ENCODE measurements around the gene ZNF212. TPM values are rescaled to one million over a fixed set of nuclear protein-coding genes. Genes with fewer than 3 reads are reported as not detected.
A peak's percentile ranks its signal among the peaks of the same experiment; 100 is the strongest.

The ZNF212 gene
- total RNA-seq, 4 donors from 2014 or later: 9.0 to 25.0 (median 14.0) TPM

DNA sequence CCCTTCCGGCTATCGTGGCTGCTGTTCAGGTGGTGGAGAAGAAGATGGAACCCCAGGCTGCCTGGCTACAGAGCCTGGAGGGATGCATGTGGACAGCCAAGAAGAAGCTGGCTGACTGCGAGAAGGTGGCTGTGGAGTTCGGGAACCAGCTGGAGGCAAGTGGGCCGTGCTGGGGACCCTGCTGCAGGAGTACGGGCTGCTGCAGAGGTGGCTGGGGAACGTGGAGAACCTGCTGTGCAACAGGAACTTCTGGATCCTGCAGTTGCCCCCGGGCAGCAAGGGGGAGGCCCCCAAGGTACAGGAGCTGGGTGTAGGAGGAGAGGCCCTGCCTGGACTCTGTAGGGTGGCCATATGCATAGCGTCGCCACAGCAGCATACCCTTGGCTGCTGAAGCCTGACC, 48.2 kb downstream of the ZNF212 start:
- TF ChIP-seq, protein P1, sequence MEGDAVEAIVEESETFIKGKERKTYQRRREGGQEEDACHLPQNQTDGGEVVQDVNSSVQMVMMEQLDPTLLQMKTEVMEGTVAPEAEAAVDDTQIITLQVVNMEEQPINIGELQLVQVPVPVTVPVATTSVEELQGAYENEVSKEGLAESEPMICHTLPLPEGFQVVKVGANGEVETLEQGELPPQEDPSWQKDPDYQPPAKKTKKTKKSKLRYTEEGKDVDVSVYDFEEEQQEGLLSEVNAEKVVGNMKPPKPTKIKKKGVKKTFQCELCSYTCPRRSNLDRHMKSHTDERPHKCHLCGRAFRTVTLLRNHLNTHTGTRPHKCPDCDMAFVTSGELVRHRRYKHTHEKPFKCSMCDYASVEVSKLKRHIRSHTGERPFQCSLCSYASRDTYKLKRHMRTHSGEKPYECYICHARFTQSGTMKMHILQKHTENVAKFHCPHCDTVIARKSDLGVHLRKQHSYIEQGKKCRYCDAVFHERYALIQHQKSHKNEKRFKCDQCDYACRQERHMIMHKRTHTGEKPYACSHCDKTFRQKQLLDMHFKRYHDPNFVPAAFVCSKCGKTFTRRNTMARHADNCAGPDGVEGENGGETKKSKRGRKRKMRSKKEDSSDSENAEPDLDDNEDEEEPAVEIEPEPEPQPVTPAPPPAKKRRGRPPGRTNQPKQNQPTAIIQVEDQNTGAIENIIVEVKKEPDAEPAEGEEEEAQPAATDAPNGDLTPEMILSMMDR (IDR thresholded peaks at IDR 0.05): no peak
- TF ChIP-seq POLR2A (IDR thresholded peaks at IDR 0.05): no peak
- H3K4me3 ChIP-seq (ENCODE audit: low read depth, poor library complexity, severe bottlenecking): no peak overlapping the region
- intact Hi-C loops (cut with DNase I; ENCODE audit: low total_unique reads): no loop called here
- WGBS, 2 donors: 91 to 92% methylated on average over 10 of the region's 10 CpGs
- peak in 1 of 2 donors; percentile 68 for DNase-seq (ENCODE audit: low spot score in 2 of 2)

DNA sequence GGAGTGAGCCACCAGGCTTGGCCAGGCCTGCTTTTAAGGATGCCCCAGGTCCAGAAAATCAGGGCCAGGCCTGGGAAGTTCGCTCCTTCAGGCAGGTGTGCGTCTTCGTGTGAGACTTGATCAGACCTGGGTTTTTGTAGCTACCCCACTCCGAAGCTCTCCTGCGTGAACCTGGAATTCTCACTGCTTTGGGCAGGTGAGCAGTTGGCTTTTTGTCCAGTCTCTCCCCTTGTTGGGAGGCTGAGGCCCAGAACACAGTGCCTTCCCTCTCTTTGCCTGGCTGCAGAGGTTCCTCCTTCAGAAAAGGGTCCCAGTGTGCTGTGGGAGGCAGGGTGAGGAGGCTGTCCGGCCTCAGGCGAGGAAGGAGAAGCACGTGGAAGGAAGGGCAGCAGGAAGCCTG, 49.8 kb downstream of the ZNF212 start:
- 94 to 97% methylated on average over 8 of the region's 8 CpGs for WGBS, 2 donors
- H3K4me3 ChIP-seq (ENCODE audit: low read depth, poor library complexity, severe bottlenecking): no peak overlapping the region
- intact Hi-C loops (cut with DNase I; ENCODE audit: low total_unique reads): no loop called here
- TF ChIP-seq, protein P1 (IDR thresholded peaks at IDR 0.05): no peak
- TF ChIP-seq POLR2A (IDR thresholded peaks at IDR 0.05): no peak
- DNase-seq (ENCODE audit: low spot score in 2 of 2): peak in 1 of 2 donors; percentile 39

DNA sequence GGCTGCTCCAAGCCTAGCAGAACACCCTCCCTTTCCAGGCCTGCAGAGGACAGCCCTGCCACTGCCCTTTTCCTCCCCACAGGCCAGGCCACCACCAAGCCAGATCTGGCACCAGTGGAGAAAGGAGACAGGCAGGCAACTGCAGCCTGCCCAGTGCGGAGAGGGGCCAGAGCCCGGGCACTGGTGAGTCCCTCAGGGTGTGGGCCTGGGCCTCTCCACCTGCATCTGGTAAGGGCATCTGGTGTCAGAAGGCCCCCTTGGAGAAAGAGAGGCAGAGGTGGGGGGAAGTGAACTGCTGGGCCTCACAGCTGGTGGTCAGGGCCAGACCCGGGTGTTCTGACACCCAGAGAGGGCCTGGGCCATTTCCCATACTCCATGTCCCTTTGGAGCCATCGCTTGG, 50.4 kb downstream of the ZNF212 start:
- no peak overlapping the region for H3K4me3 ChIP-seq (ENCODE audit: low read depth, poor library complexity, severe bottlenecking)
- peak in 1 of 2 donors; percentile 81 for DNase-seq (ENCODE audit: low spot score in 2 of 2)
- no peak for TF ChIP-seq POLR2A (IDR thresholded peaks at IDR 0.05)
- TF ChIP-seq, protein P1 (IDR thresholded peaks at IDR 0.05): no peak
- intact Hi-C loops (cut with DNase I; ENCODE audit: low total_unique reads): no loop called here
- 94 to 97% methylated on average over 2 to 4 of the region's 4 CpGs for WGBS, 2 donors

DNA sequence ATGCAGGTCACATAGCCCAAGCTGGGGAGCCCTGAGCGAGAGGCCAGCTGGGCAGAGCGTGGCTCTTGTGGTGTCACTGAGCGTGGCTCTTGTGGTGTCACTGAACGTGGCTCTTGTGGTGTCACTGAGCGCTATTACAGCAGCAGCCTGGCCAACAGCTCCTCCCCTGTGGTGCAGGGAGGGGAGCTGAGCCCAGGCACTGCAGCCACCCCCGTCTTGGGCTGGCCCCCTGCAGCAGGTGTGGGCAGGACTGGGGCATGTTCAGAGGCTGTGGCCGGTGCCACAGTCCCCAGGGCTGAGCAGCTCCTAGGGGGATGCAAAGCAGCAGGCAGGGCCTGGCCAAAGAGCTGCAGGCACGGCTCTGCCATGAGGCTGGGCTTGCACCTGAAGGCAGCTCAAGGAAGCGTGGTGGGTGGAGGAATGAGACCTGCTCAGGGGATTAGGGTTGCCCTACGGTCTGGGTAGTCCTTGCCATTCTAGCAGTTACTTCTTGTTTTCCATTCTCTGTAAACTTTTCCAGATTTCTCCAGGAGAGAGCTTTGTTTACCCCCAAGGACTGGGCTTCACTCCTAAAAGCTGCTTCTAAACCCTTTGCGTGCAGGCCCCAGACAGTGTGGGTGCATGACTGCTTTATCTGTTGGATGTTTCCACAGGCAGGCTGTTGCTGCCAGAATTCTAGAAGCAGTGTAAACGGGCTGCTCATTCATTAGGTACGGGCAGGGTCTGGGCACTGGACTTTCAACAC, 51.8 kb downstream of the ZNF212 start:
- no peak overlapping the region for H3K4me3 ChIP-seq (ENCODE audit: low read depth, poor library complexity, severe bottlenecking)
- TF ChIP-seq, protein P1 (IDR thresholded peaks at IDR 0.05): no peak
- TF ChIP-seq POLR2A (IDR thresholded peaks at IDR 0.05): no peak
- peak in 1 of 2 donors; percentile 71 for DNase-seq (ENCODE audit: low spot score in 2 of 2)
- intact Hi-C loops (cut with DNase I; ENCODE audit: low total_unique reads): no loop called here
- WGBS, 2 donors: 86 to 89% methylated on average over 10 to 11 of the region's 13 CpGs

DNA sequence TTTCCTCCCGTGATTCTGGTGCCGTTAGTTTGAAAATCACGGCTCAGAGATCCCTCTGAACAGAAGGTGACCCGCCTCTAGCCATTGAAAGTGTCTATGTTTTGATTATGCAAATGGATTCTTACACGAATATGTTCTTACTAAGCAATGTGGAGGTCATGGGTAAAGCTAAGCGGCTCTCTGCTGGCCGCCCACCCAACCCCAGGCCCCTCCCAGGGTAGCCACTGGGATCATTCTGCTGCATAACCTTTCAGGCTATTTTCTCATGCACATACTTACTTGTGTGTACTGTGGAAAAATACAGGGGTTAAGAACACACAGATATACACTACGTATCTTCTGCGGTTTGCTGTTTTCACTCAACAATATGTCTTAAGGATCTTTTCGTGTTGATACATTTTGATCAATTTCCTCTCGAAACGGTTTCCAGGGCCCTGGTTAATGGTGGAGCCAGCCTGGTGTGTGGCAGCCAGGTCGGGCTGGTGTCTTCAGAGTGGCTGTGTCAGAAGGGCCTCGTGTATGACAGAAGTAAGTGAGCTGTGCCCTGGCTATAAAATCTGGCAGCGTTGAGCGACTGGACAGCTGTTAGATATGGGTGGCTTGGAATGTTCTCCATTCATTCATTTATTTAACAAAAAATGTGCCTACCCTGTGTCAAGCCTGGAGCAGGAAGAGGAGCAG, 52.5 kb downstream of the ZNF212 start:
- no peak overlapping the region for H3K4me3 ChIP-seq (ENCODE audit: low read depth, poor library complexity, severe bottlenecking)
- TF ChIP-seq POLR2A (IDR thresholded peaks at IDR 0.05): no peak
- TF ChIP-seq, protein P1 (IDR thresholded peaks at IDR 0.05): no peak
- intact Hi-C loops (cut with DNase I; ENCODE audit: low total_unique reads): no loop called here
- 91 to 95% methylated on average over 16 of the region's 16 CpGs for WGBS, 2 donors
- DNase-seq (ENCODE audit: low spot score in 2 of 2): no peak

Data from lower leg skin (tissue), 4 donors.